SK-N-SH treated with all-trans-retinoic acid at 6 μM for 48 hours (cell line): ENCODE measurements around the gene STK17B.

Experiments
- OSR1 ChIP-seq: fragments of 250-450 bp; sonication (Bioruptor Pico); IDR thresholded peaks from 2 replicates; pipeline ENCODE4 v1.8.0; 2022; ENCODE audit warnings: moderate library complexity, mild to moderate bottlenecking, inconsistent platforms
- RARB ChIP-seq: fragments of 250-450 bp; sonication (Bioruptor Pico); IDR thresholded peaks from 2 replicates; pipeline ENCODE4 v1.8.0; 2021; ENCODE audit warnings: mild to moderate bottlenecking, moderate library complexity
- SNAI2 ChIP-seq: fragments of 250-450 bp; sonication (Bioruptor Pico); IDR thresholded peaks from 2 replicates; pipeline ENCODE4 v1.5.0; 2020; ENCODE audit warnings: mild to moderate bottlenecking, moderate library complexity
- ZFP30 ChIP-seq: fragments of 450-650 bp; formaldehyde crosslinking; IDR thresholded peaks from 2 replicates; pipeline ENCODE4 v1.5.0; 2022; ENCODE audit warnings: mild to moderate bottlenecking, moderate library complexity
- TF ChIP-seq, protein P1 (sequence below): fragments of 250-450 bp; sonication (Bioruptor Pico); IDR thresholded peaks from 2 replicates; pipeline ENCODE4 v1.8.0; 2020; ENCODE audit warnings: mild to moderate bottlenecking, moderate library complexity, borderline replicate concordance

DNA sequence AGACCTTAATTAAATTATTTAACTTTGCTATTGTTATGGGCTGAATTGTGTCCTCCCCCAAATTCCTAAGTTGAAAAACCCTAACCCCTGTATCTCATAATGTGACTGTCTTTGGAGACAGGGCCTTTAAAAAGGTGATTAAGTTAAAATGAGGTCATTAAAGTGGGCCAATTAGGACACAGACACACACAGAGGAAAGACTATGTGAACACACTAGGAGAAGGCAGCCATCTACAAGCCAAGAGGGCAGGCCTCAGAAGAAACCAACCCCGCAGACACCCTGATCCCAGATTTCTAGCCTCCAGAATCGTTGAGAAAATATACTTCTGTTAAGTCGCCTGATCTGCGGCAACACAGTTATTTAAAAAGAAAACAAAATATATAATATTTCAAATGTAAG is 6.4 kb downstream of the STK17B start:
- TF ChIP-seq, protein P1, sequence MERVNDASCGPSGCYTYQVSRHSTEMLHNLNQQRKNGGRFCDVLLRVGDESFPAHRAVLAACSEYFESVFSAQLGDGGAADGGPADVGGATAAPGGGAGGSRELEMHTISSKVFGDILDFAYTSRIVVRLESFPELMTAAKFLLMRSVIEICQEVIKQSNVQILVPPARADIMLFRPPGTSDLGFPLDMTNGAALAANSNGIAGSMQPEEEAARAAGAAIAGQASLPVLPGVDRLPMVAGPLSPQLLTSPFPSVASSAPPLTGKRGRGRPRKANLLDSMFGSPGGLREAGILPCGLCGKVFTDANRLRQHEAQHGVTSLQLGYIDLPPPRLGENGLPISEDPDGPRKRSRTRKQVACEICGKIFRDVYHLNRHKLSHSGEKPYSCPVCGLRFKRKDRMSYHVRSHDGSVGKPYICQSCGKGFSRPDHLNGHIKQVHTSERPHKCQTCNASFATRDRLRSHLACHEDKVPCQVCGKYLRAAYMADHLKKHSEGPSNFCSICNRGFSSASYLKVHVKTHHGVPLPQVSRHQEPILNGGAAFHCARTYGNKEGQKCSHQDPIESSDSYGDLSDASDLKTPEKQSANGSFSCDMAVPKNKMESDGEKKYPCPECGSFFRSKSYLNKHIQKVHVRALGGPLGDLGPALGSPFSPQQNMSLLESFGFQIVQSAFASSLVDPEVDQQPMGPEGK (CRISPR knock-in tag), result no peak
- TF ChIP-seq RARB (CRISPR knock-in tag), result no peak
- TF ChIP-seq OSR1 (CRISPR knock-in tag), result no peak
- TF ChIP-seq SNAI2, result no peak
- TF ChIP-seq ZFP30 (CRISPR knock-in tag), result no peak
